ENCODE data around the gene ARFIP1. TPM values are rescaled to one million over a fixed set of nuclear protein-coding genes. Genes with fewer than 3 reads are reported as not detected.

ARFIP1 gene
- total and polyA plus RNA-seq, 2 of the 8 experiments (the other 6 are each of a cell fraction or from before 2014, with no cell fraction given) = 13.5 to 38.0 TPM

- CTCF ChIA-PET (ENCODE audit: partially characterized antibody) = interaction anchor here (0.6 to 2.9 kb wide), 18 partner anchors 12 to 234 kb away, joined by 3 to 33 read pairs (median 4); no protein-coding TSS in a partner anchor
- POLR2A ChIA-PET (ENCODE audit: partially characterized antibody) = no interaction called here
- Histone ChIP-seq H3K9ac (replicated peaks in 1 of 4; ENCODE audit: extremely low read depth in 1 of 4, low read depth in 3 of 4, low read length in 3 of 4) (no peak overlapping the region), H4K8ac (ENCODE audit: extremely low read depth, insufficient read depth, low read length) (no peak overlapping the region), H4K20me1 (replicated peaks in 1 of 2; ENCODE audit: control insufficient read depth in 1 of 2, insufficient read depth in 2 of 2, low read length in 2 of 2) (no peaks in the 10 kb centered on the region), H3K79me2 (ENCODE audit: control insufficient read depth in 1 of 2, insufficient read depth in 2 of 2, low read length in 2 of 2) (no peaks in the 10 kb centered on the region), H3K18ac (ENCODE audit: extremely low read depth, low read length) (no peak overlapping the region), H3K4me2 (ENCODE audit: insufficient read depth in 1 of 2, low read depth in 2 of 2, low read length in 2 of 2) (no peak overlapping the region), H3K14ac (ENCODE audit: insufficient read length) (no peak overlapping the region), H3K4ac (replicated peaks; ENCODE audit: insufficient read length, low read depth, low read length) (no peak overlapping the region), H3K56ac (replicated peaks; ENCODE audit: insufficient read length, low read depth, low read length) (no peak overlapping the region), H2BK12ac (ENCODE audit: low read depth, low read length) (no peak overlapping the region), H3K27ac (ENCODE audit: low read depth, low read length) (no peak overlapping the region), H2BK20ac (ENCODE audit: low read length) (no peak overlapping the region), H2AFZ (ENCODE audit: low read length) (no peak overlapping the region), H3K9me3 (ENCODE audit: insufficient read depth in 2 of 2, low read depth in 1 of 2, low read length in 1 of 2) (no peaks in the 10 kb centered on the region), H3K79me1 (ENCODE audit: low read depth, low read length) (no peaks in the 10 kb centered on the region), H3K23me2 (ENCODE audit: low read depth, low read length) (no peaks in the 10 kb centered on the region; the same call in 1 of the 2 replicates), H2BK5ac (ENCODE audit: low read depth, low read length) (no peak overlapping the region), H3K23ac (ENCODE audit: insufficient read length) (no peak overlapping the region), H3K36me3 (ENCODE audit: control insufficient read depth in 2 of 4, insufficient read depth in 4 of 4, low read length in 3 of 4) (no peaks in the 10 kb centered on the region), H2AK5ac (ENCODE audit: low read depth, low read length) (no peak overlapping the region), H4K91ac (replicated peaks; ENCODE audit: insufficient read length, low read length) (no peak overlapping the region), H4K5ac (ENCODE audit: insufficient read length, low read depth, low read length) (no peak overlapping the region), H2BK15ac (ENCODE audit: low read length) (no peak overlapping the region), H3K4me3 (ENCODE audit: extremely low read depth in 1 of 4, insufficient read depth in 2 of 4, low read depth in 3 of 4, low read length in 4 of 4) (no peak overlapping the region), H3K27me3 (replicated peaks in 1 of 4; ENCODE audit: control insufficient read depth in 3 of 4, extremely low read depth in 1 of 4, insufficient read depth in 3 of 4, low read length in 3 of 4) (no peaks in the 10 kb centered on the region), H3K4me1 (replicated peaks in 1 of 4; ENCODE audit: control insufficient read depth in 3 of 4, insufficient read depth in 4 of 4, low read length in 3 of 4) (peaks cover 0 to 4% (median 2%) of the 10 kb centered on the region in 4 experiments; a peak in 3 of 7 replicates), H2BK120ac (replicated peaks; ENCODE audit: low read depth, low read length) (no peak overlapping the region)
- 81% methylated on average over 3 of the region's 3 CpGs; no CpG with 5 or more reads in 1 of the 2 experiments for WGBS, 2 experiments (ENCODE audit: extremely low coverage in 1 of 2, insufficient coverage in 1 of 2, insufficient read length in 1 of 2, insufficient replicate concordance in 2 of 2, low coverage in 1 of 2, low lambda C conversion rate in 2 of 2, missing lambda C conversion rate in 1 of 2)
- FAIRE-seq = no peak
- no peak for DNase-seq (ENCODE audit: low read depth in 1 of 2, low spot score in 2 of 2)
- TF ChIP-seq SP4 (IDR thresholded peaks at IDR 0.05; ENCODE audit: low read length) (no peak), ATF2 (IDR thresholded peaks at IDR 0.05; ENCODE audit: low read length) (no peak), USF2 (IDR thresholded peaks at IDR 0.05; ENCODE audit: low read length) (no peak), BRCA1 (IDR thresholded peaks at IDR 0.05; ENCODE audit: low read depth, low read length) (no peak), TAF1 (IDR thresholded peaks at IDR 0.05; ENCODE audit: low read depth, low read length) (no peak), RBBP5 (IDR thresholded peaks at IDR 0.05; ENCODE audit: borderline replicate concordance, low read depth, low read length) (no peak), RNF2 (IDR thresholded peaks at IDR 0.05; ENCODE audit: borderline replicate concordance, low read depth, low read length, missing control alignments, poor library complexity, severe bottlenecking) (no peak), TCF12 (IDR thresholded peaks at IDR 0.05; ENCODE audit: low read depth, low read length) (no peak), ZNF274 (IDR thresholded peaks at IDR 0.05; ENCODE audit: borderline replicate concordance, extremely low read depth, low read length) (no peak), TAF7 (optimal IDR thresholded peaks at IDR 0.05; ENCODE audit: borderline replicate concordance, low read depth, low read length) (no peak), SAP30 (IDR thresholded peaks at IDR 0.05; ENCODE audit: insufficient read depth, insufficient replicate concordance, low read length) (no peak)
Measured at GRCh38 chr4:152735906-152736305, 43.8 kb upstream of the ARFIP1 start.
